Measurements from ENCODE around the gene TSHB.

TSHB gene

GRCh38 chr1:115068826-115069585, 39.4 kb downstream of the TSHB start:
- Histone ChIP-seq H3K36me3 (ENCODE audit: insufficient read depth, low read length) (no peaks in the 10 kb centered on the region; the same call in 1 of the 2 replicates), H3K9ac (ENCODE audit: low read depth, low read length) (no peak overlapping the region)

GRCh38 chr1:115069659-115070308, 40.2 kb downstream of the TSHB start:
- peaks cover 8% of the 10 kb centered on the region; the same call in 1 of the 2 replicates for H3K4me1 ChIP-seq (ENCODE audit: insufficient read depth, low read length)
- no peaks in the 10 kb centered on the region; the same call in 1 of the 2 replicates for H3K36me3 ChIP-seq (ENCODE audit: insufficient read depth, low read length)

More at GRCh38 chr1:115068826-115069585, 39.4 kb downstream of the TSHB start:
- Histone ChIP-seq H3K9me3 (ENCODE audit: control insufficient read depth, insufficient read depth, low read length) (no peaks in the 10 kb centered on the region), H3K4me1 (ENCODE audit: insufficient read depth, low read length) (peaks cover 8% of the 10 kb centered on the region; the same call in 1 of the 2 replicates)

GRCh38 chr1:115071012-115071664, 41.5 kb downstream of the TSHB start:
- Histone ChIP-seq H3K4me1 (ENCODE audit: insufficient read depth, low read length) (peaks cover 8% of the 10 kb centered on the region; the same call in 1 of the 2 replicates), H3K9ac (ENCODE audit: low read depth, low read length) (no peak overlapping the region), H3K9me3 (ENCODE audit: control insufficient read depth, insufficient read depth, low read length) (no peaks in the 10 kb centered on the region)

More at GRCh38 chr1:115069659-115070308, 40.2 kb downstream of the TSHB start:
- no peaks in the 10 kb centered on the region for H3K9me3 ChIP-seq (ENCODE audit: control insufficient read depth, insufficient read depth, low read length)
- H3K9ac ChIP-seq (ENCODE audit: low read depth, low read length) = no peak overlapping the region

GRCh38 chr1:115073298-115074087, 43.9 kb downstream of the TSHB start:
- H3K4me1 ChIP-seq (ENCODE audit: insufficient read depth, low read length) = peaks cover 8% of the 10 kb centered on the region; the same call in 1 of the 2 replicates
- no peaks in the 10 kb centered on the region for H3K36me3 ChIP-seq (ENCODE audit: insufficient read depth, low read length)
- H3K9me3 ChIP-seq (ENCODE audit: control insufficient read depth, insufficient read depth, low read length) = no peaks in the 10 kb centered on the region
- H3K9ac ChIP-seq (ENCODE audit: low read depth, low read length) = no peak overlapping the region

More at GRCh38 chr1:115071012-115071664, 41.5 kb downstream of the TSHB start:
- H3K36me3 ChIP-seq (ENCODE audit: insufficient read depth, low read length) = no peaks in the 10 kb centered on the region

- Histone ChIP-seq H3K9me3 (ENCODE audit: control insufficient read depth, insufficient read depth, low read length) (no peaks in the 10 kb centered on the region), H3K36me3 (ENCODE audit: insufficient read depth, low read length) (no peaks in the 10 kb centered on the region), H3K9ac (ENCODE audit: low read depth, low read length) (no peak overlapping the region), H3K4me1 (ENCODE audit: insufficient read depth, low read length) (peaks cover 8% of the 10 kb centered on the region; the same call in 1 of the 2 replicates)
These were observed 45.4 kb downstream of the TSHB start for GRCh38 chr1:115074839-115075534.

GRCh38 chr1:115076384-115076915, 46.8 kb downstream of the TSHB start:
- Histone ChIP-seq H3K36me3 (ENCODE audit: insufficient read depth, low read length) (no peaks in the 10 kb centered on the region), H3K4me1 (ENCODE audit: insufficient read depth, low read length) (0 out of 2 replicates have a peak, but pooled peaks cover 3% of the 10 kb centered on the region), H3K9ac (ENCODE audit: low read depth, low read length) (no peak overlapping the region), H3K9me3 (ENCODE audit: control insufficient read depth, insufficient read depth, low read length) (no peaks in the 10 kb centered on the region)

- no peaks in the 10 kb centered on the region for H3K9me3 ChIP-seq (ENCODE audit: control insufficient read depth, insufficient read depth, low read length)
- no peak overlapping the region for H3K9ac ChIP-seq (ENCODE audit: low read depth, low read length)
These were observed 47.8 kb downstream of the TSHB start for GRCh38 chr1:115077286-115077983.

GRCh38 chr1:115077984-115078330, 48.3 kb downstream of the TSHB start:
- Histone ChIP-seq H3K9ac (ENCODE audit: low read depth, low read length) (no peak overlapping the region), H3K9me3 (ENCODE audit: control insufficient read depth, insufficient read depth, low read length) (no peaks in the 10 kb centered on the region), H3K4me1 (ENCODE audit: insufficient read depth, low read length) (0 out of 2 replicates have a peak, but pooled peaks cover 3% of the 10 kb centered on the region), H3K36me3 (ENCODE audit: insufficient read depth, low read length) (no peaks in the 10 kb centered on the region)

More at GRCh38 chr1:115077286-115077983, 47.8 kb downstream of the TSHB start:
- H3K4me1 ChIP-seq (ENCODE audit: insufficient read depth, low read length) = no peaks in the 10 kb centered on the region
- H3K36me3 ChIP-seq (ENCODE audit: insufficient read depth, low read length) = no peaks in the 10 kb centered on the region

GRCh38 chr1:115078708-115079107, 49.1 kb downstream of the TSHB start:
- Histone ChIP-seq H3K4me1 (ENCODE audit: insufficient read depth, low read length) (0 out of 2 replicates have a peak, but pooled peaks cover 8% of the 10 kb centered on the region), H3K9ac (ENCODE audit: low read depth, low read length) (no peak overlapping the region), H3K36me3 (ENCODE audit: insufficient read depth, low read length) (no peaks in the 10 kb centered on the region), H3K9me3 (ENCODE audit: control insufficient read depth, insufficient read depth, low read length) (no peaks in the 10 kb centered on the region)

GRCh38 chr1:115082949-115083348, 53.3 kb downstream of the TSHB start:
- Histone ChIP-seq H3K9ac (ENCODE audit: low read depth, low read length) (no peak overlapping the region), H3K36me3 (ENCODE audit: insufficient read depth, low read length) (no peaks in the 10 kb centered on the region), H3K4me1 (ENCODE audit: insufficient read depth, low read length) (peaks cover 21% of the 10 kb centered on the region), H3K9me3 (ENCODE audit: control insufficient read depth, insufficient read depth, low read length) (no peaks in the 10 kb centered on the region)
